Colonic mucosa (tissue), 4 donors: Measurements from ENCODE around the gene PSMC3. TPM values are rescaled to one million over a fixed set of nuclear protein-coding genes. Genes with fewer than 3 reads are reported as not detected.
A peak's percentile ranks its signal among the peaks of the same experiment; 100 is the strongest.

Source experiments
- DNase-seq: peaks from one replicate; pipeline ENCODE4 v3.0.0-alpha.2; 2020
- H3K27ac ChIP-seq: fragments of 200-600 bp; one replicate; pipeline ENCODE4 v1.8.0; 2021
- H3K27me3 ChIP-seq: fragments of 200-600 bp; one replicate; pipeline ENCODE4 v1.8.0; 2021
- H3K36me3 ChIP-seq: fragments of 200-600 bp; one replicate; pipeline ENCODE4 v1.8.0; 2021
- H3K4me1 ChIP-seq: fragments of 200-600 bp; one replicate; pipeline ENCODE4 v1.8.0; 2021; ENCODE audit warnings: mild to moderate bottlenecking
- H3K4me3 ChIP-seq: fragments of 200-600 bp; one replicate; pipeline ENCODE4 v1.8.0; 2021
- H3K9ac ChIP-seq, 2 donors: one replicate each; pipeline ENCODE4 v1.7.0; 2013; ENCODE audit warnings: control low read depth in 2 of 2, low read depth in 2 of 2, low read length in 2 of 2
- H3K9me3 ChIP-seq: fragments of 200-600 bp; one replicate; pipeline ENCODE4 v1.8.0; 2021
- intact Hi-C: fragments of 100-400 bp; cut with DNase I; formaldehyde crosslinking; loops from one replicate; pipeline ENCODE4 v1.14.1; 2022
- total RNA-seq, 2 donors: library from RNA; stranded (reverse); fragmentation: NEBNext Ultra II Directional in 1 of 2; extraction: Animal tissue kit (Norgen Biotek cat#: 25700) in 1 of 2; gene quantifications; one replicate each; pipeline ENCODE4 v1.2.1, GENCODE V29; 2021
- TF ChIP-seq, protein P1 (sequence below): fragments of 200-600 bp; IDR thresholded peaks from one replicate; pipeline ENCODE4 v1.8.0; 2022; ENCODE audit warnings: antibody characterized with exemption, mild to moderate bottlenecking
- donor health status: healthy.
- donor health status: DM: no; HTN: no; CAD: no.
- donor health status: DM: no; HTN: no; CAD: no.

PSMC3 gene
- total RNA-seq, 2 donors from 2014 or later = 74.4 to 152 TPM

DNA sequence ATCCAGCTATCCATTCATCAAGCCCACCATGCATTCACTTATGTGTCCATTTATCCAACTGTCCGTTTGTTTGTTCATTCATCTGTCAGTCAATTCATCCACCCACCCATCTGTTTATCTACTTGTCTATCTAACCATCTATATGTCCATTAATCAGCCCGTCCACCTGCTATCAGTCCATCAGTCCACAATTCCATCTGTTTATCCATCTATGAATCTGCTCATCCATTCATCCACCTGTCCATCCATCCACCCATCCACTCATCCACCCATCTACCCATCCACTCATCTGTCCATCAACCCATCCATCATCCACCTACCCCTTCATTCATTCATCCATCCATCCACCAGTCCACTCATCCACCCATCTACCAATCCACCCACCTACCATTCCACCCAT, 46.9 kb downstream of the PSMC3 start:
- Histone ChIP-seq H3K27ac (no peak overlapping the region), H3K27me3 (no peaks in the 10 kb centered on the region), H3K4me1 (no peaks in the 10 kb centered on the region), H3K9me3 (no peaks in the 10 kb centered on the region), H3K4me3 (no peak overlapping the region), H3K36me3 (no peaks in the 10 kb centered on the region), H3K9ac (no peak overlapping the region)
- intact Hi-C loops = loop anchor here (5.0 to 10.0 kb wide), 2 partner anchors 73 to 475 kb away; no protein-coding TSS in a partner anchor
- TF ChIP-seq, protein P1, sequence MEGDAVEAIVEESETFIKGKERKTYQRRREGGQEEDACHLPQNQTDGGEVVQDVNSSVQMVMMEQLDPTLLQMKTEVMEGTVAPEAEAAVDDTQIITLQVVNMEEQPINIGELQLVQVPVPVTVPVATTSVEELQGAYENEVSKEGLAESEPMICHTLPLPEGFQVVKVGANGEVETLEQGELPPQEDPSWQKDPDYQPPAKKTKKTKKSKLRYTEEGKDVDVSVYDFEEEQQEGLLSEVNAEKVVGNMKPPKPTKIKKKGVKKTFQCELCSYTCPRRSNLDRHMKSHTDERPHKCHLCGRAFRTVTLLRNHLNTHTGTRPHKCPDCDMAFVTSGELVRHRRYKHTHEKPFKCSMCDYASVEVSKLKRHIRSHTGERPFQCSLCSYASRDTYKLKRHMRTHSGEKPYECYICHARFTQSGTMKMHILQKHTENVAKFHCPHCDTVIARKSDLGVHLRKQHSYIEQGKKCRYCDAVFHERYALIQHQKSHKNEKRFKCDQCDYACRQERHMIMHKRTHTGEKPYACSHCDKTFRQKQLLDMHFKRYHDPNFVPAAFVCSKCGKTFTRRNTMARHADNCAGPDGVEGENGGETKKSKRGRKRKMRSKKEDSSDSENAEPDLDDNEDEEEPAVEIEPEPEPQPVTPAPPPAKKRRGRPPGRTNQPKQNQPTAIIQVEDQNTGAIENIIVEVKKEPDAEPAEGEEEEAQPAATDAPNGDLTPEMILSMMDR = no peak
- DNase-seq = no peak

DNA sequence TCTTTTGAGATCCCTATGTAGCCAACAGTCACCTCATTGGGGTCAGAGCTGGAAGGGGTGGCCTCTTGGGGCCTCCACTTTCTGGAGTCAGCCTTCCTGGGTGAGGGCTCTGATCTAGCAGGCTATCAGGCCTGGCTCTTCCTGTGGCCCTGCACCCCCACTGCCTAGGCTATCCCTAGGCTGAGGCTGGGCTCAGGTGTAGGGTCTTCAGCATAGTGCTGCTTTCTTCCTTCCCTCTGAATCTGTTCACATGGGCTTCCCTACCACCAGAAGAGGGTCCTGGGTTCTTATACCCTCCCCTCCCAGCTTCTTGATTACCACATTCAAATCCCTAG, 47.4 kb downstream of the PSMC3 start:
- H3K36me3 ChIP-seq = no peaks in the 10 kb centered on the region
- peak overlapping the region in 1 of 2 donors; percentile 33 for H3K9ac ChIP-seq
- no peaks in the 10 kb centered on the region for H3K9me3 ChIP-seq
- intact Hi-C loops = loop anchor here (5.0 to 10.0 kb wide), 2 partner anchors 73 to 476 kb away; no protein-coding TSS in a partner anchor
- no peak overlapping the region for H3K4me3 ChIP-seq
- H3K27me3 ChIP-seq = no peaks in the 10 kb centered on the region
- TF ChIP-seq, protein P1 = no peak
- DNase-seq = no peak
- no peaks in the 10 kb centered on the region for H3K4me1 ChIP-seq
- H3K27ac ChIP-seq = peak overlapping the region; percentile 37

DNA sequence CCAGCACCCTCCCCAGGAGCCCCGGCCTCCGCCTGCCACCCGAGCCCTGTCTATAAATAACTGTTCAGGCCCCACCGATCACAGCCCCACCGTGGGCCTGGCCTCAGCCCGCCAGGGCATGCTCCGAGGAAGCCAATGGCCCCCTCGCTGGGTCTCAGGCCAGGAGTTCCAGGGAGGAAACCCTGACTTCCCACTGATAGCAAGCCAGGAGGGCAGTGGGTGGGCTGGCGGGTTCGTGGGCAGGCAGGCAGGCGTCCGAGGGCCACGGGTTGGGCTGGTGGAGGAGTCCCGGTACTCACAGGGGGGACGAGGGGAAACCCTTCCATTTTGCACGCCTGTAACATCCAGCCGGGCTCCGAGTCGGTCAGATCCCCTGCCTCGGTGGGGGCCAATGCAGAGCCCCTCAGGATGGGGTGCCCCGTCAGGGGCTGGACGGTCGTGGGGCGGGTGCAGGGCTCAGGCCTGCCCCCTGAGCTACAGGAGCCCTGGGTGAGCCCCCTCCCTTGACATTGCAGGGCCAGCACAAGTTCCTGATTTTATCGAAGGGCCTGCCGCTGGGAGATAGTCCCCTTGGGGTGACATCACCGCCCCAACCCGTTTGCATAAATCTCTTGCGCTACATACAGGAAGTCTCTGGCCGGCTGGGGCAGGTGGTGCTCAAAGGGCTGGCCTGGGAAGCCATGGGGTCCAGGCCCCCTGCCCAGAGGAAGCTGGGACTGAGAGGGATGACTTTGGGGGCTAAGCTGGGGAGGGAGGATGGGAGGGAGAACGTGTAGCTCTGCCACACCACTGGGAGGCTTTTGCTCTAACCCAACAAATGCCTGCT, 48.0 kb downstream of the PSMC3 start, which contains the start of gene SPI1:
SPI1 (minus strand) TSS at position 538 of the 826 bp plus-strand sequence; CDS start at position 344, 194 bp downstream.
- Histone ChIP-seq H3K9ac (peak within 1 kb of the TSS; percentile 31 to 68), H3K27ac (peak within 1 kb of the TSS; percentile 55), H3K4me1 (no peaks in the 10 kb centered on the region), H3K36me3 (no peaks in the 10 kb centered on the region), H3K9me3 (no peaks in the 10 kb centered on the region), H3K27me3 (no peaks in the 10 kb centered on the region), H3K4me3 (peak within 1 kb of the TSS; percentile 30)
- peak; percentile 49 for DNase-seq
- TF ChIP-seq, protein P1 = no peak
- intact Hi-C loops = loop anchor here (5.0 to 10.0 kb wide), 2 partner anchors 74 to 477 kb away; no protein-coding TSS in a partner anchor

DNA sequence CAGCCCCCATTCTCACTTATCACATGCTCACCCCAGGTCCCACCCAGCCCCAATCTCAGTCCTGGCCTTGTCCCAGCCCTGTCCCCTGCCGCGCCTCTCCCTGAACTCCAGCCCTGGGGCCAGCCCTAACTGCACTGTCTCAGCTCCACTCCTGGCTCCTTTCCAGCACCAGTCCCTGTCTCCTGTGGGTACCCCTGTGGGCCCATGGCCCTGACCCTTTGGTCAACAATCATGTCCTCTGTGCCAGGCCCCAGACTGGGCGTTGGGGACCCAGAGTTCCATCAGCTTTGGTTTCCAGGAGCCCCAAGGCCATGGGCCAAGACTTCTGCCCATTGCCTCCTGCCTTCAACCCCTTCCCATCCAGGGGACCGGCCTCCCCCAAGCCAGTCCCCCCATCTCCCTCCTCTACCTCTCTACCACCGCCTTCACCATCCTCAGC, 48.6 kb downstream of the PSMC3 start:
- Histone ChIP-seq H3K9ac (peak overlapping the region; percentile 31 to 68), H3K4me3 (peak overlapping the region; percentile 30), H3K27ac (peak overlapping the region; percentile 55), H3K4me1 (no peaks in the 10 kb centered on the region), H3K9me3 (no peaks in the 10 kb centered on the region), H3K36me3 (no peaks in the 10 kb centered on the region), H3K27me3 (no peaks in the 10 kb centered on the region)
- TF ChIP-seq, protein P1 = no peak
- intact Hi-C loops = loop anchor here (5.0 to 10.0 kb wide), 2 partner anchors 75 to 477 kb away; no protein-coding TSS in a partner anchor
- no peak for DNase-seq

DNA sequence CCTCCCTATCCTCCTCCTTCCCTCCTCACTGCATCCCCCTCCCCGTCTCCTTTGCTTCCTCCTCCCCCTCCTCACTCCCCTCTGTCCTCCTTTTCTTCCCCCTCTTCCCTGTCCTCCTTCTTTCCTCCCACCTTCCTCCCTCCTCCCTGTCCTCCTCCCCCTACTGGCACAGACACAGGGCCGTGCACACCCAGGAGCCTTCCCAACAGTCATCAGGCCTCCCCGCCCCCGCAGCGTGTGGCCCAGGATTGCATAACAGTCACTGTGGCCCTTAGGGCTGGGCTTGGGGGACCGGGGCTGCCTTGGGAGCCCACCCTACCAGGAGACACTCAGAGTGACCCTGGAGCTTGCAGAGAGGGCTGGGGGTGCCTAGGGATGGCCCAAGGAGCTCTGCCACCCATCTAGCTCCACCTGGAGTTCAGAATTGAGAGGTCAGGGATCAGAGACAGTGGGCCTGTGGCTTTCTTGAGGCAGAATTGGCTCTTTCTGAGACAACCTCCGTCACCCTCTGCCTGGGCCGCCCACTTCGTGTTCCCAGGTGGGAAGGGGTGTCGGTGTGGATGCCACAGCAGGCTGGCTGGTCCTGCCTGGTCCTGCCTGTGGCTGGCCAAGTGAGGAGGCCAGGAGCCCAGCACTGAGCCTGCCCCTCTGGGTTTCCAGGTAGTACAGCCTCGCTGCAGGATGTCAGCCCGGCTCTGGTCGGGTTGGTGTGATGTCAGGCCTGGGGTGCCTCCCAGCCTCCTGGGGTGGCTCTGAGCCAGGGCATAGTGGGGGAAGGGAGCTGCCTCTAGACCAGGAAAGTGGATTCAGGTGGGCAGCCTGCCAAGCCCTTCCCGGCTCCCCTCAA, 49.5 kb downstream of the PSMC3 start:
- DNase-seq = no peak
- Histone ChIP-seq H3K27me3 (no peaks in the 10 kb centered on the region), H3K36me3 (no peaks in the 10 kb centered on the region), H3K4me3 (peak overlapping the region; percentile 30), H3K9ac (peak overlapping the region; percentile 8 to 44), H3K27ac (peak overlapping the region; percentile 55), H3K4me1 (no peaks in the 10 kb centered on the region), H3K9me3 (no peaks in the 10 kb centered on the region)
- TF ChIP-seq, protein P1 = no peak
- intact Hi-C loops = loop anchor here (5.0 to 10.0 kb wide), 2 partner anchors 76 to 478 kb away; no protein-coding TSS in a partner anchor
